Adrenal gland (tissue), 5 donors: ENCODE measurements around the gene AHSP.

Experiments used
- CTCF ChIP-seq, 6 experiments: fragments of 450-650 bp in 4 of 6; fragments of 200-600 bp in 2 of 6; sonication (generic) in 1 of 6; IDR thresholded peaks; 1 replicate in 5 of 6; 2 replicates in 1 of 6; pipeline versions ENCODE4 v1.5.1 to v1.8.0; 2016 to 2021; ENCODE audit warnings: antibody characterized with exemption in 6 of 6, mild to moderate bottlenecking in 2 of 6, moderate library complexity in 1 of 6
- POLR2A ChIP-seq, 2 donors: fragments of 450-650 bp; IDR thresholded peaks; one replicate each; pipeline ENCODE4 v1.6.1; 2017; ENCODE audit warnings: antibody characterized with exemption in 2 of 2, mild to moderate bottlenecking in 2 of 2, moderate library complexity in 1 of 2
- donor health status: DM: no; HTN: no; CAD: no.

GRCh38 chr16:31536804-31537361, 9.2 kb downstream of the AHSP start:
- TF ChIP-seq CTCF (IDR thresholded peaks at IDR 0.05) (no peak), POLR2A (IDR thresholded peaks at IDR 0.05) (no peak)
